HCT116 (cell line): ENCODE measurements around the gene WNT1. TPM values are rescaled to one million over a fixed set of nuclear protein-coding genes. Genes with fewer than 3 reads are reported as not detected.

Experiments used
- ATAC-seq: fragments of 200-7000 bp; cut with Tn5 transposase; 2 replicates; pipeline ENCODE4 v1.9.1; 2020; ENCODE audit warnings: mild to moderate bottlenecking, moderate library complexity
- BruUV-seq: library from RNA; stranded (reverse); fragments of 400-500 nt; replicated peaks from 2 replicates; lab custom pipeline; 2021; lab: Mats Ljungman, UMichigan
- CTCF ChIA-PET: fragments of 300-600 bp; sonication (Branson Sonifier 250); formaldehyde crosslinking; loops from one replicate; lab custom pipeline; 2021; ENCODE audit warnings: antibody characterized with exemption; lab: Charles Lee
- POLR2A ChIA-PET: fragments of 300-600, 350-600 bp; sonication (Branson Sonifier 250); formaldehyde crosslinking; loops from one replicate; lab custom pipeline; 2021; ENCODE audit warnings: antibody characterized with exemption; lab: Charles Lee
- RAD21 ChIA-PET, 2 experiments: fragments of 300-600 bp; sonication (Branson Sonifier 250); formaldehyde crosslinking; loops; one replicate each; lab custom pipeline; 2023; ENCODE audit warnings: low total read pairs in 2 of 2; ENCODE audit not compliant: uncharacterized antibody in 2 of 2, unreplicated experiment in 2 of 2, low non-redundant PET in 1 of 2; lab: Charles Lee
- DNase-seq: peaks from one replicate; pipeline ENCODE4 v3.0.0-alpha.2; 2010; ENCODE audit warnings: low read depth, low spot score
- H2AFZ ChIP-seq: fragments of 200-600 bp; shearing (Covaris generic), sonication (generic); 2 replicates; pipeline ENCODE4 v1.6.1; 2017; ENCODE audit warnings: low read depth, mixed run types, mixed read lengths, antibody characterized with exemption, low read length; ENCODE audit not compliant: poor library complexity, severe bottlenecking
- H3K27ac ChIP-seq: 2 replicates; pipeline ENCODE4 v1.5.1; 2012; ENCODE audit warnings: low read depth, low read length
- H3K27me3 ChIP-seq: fragments of 200-600 bp; sonication (generic); 2 replicates; pipeline ENCODE4 v1.6.1; 2016; ENCODE audit warnings: mixed run types, low read length, mixed read lengths; ENCODE audit not compliant: insufficient read depth
- H3K36me3 ChIP-seq, 2 experiments: fragments of 200-500 bp in 1 of 2; fragments of 200-600 bp in 1 of 2; sonication (Bioruptor generic) in 1 of 2; sonication (generic) in 1 of 2; 2 replicates each; pipeline versions ENCODE4 v1.5.1 to v1.6.1; 2014 to 2016; ENCODE audit warnings: low read length in 2 of 2, inconsistent platforms in 1 of 2, mixed read lengths in 1 of 2, mixed run types in 1 of 2; ENCODE audit not compliant: insufficient read depth in 2 of 2, control insufficient read depth in 1 of 2
- H3K4me1 ChIP-seq, 2 experiments: fragments of 200-600 bp in 1 of 2; sonication (generic) in 1 of 2; 2 replicates each; pipeline versions ENCODE4 v1.5.1 to v1.6.1; 2012 to 2017; ENCODE audit warnings: low read length in 2 of 2, inconsistent platforms in 1 of 2, mild to moderate bottlenecking in 1 of 2, mixed read lengths in 1 of 2, mixed run types in 1 of 2, moderate library complexity in 1 of 2; ENCODE audit not compliant: insufficient read depth in 2 of 2, control insufficient read depth in 1 of 2
- H3K4me2 ChIP-seq: fragments of 200-600 bp; sonication (generic); 2 replicates; pipeline ENCODE4 v1.6.1; 2017; ENCODE audit warnings: mixed run types, low read length, mixed read lengths
- H3K4me3 ChIP-seq, 2 experiments: fragments of 200-600 bp in 1 of 2; sonication (generic) in 1 of 2; replicated peaks in 1 of 2; 2 replicates each; pipeline ENCODE4 v1.5.1; 2011 to 2016; ENCODE audit warnings: low read length in 2 of 2, control low read depth in 1 of 2, low read depth in 1 of 2, mild to moderate bottlenecking in 1 of 2, mixed read lengths in 1 of 2, mixed run types in 1 of 2
- H3K79me2 ChIP-seq: fragments of 200-600 bp; sonication (generic); 2 replicates; pipeline ENCODE4 v1.6.1; 2017; ENCODE audit warnings: mild to moderate bottlenecking, mixed run types, low read length, moderate library complexity, mixed read lengths; ENCODE audit not compliant: insufficient read depth
- H3K9ac ChIP-seq: fragments of 200-600 bp; sonication (generic); 2 replicates; pipeline ENCODE4 v1.6.1; 2016; ENCODE audit warnings: low read length, mixed read lengths
- H3K9me2 ChIP-seq: fragments of 200-600 bp; sonication (generic), shearing (Covaris generic); 2 replicates; pipeline ENCODE4 v1.6.1; 2017; ENCODE audit warnings: mixed run types, mild to moderate bottlenecking, moderate library complexity; ENCODE audit not compliant: insufficient read depth
- H3K9me3 ChIP-seq, 2 experiments: fragments of 200-500 bp in 1 of 2; fragments of 200-600 bp in 1 of 2; sonication (Bioruptor generic) in 1 of 2; sonication (generic) in 1 of 2; 2 replicates each; pipeline ENCODE4 v1.6.1; 2014 to 2017; ENCODE audit warnings: low read length in 2 of 2, mixed read lengths in 2 of 2, inconsistent platforms in 1 of 2, low read depth in 1 of 2, mild to moderate bottlenecking in 1 of 2, mixed run types in 1 of 2, moderate library complexity in 1 of 2; ENCODE audit not compliant: control insufficient read depth in 1 of 2, insufficient read depth in 1 of 2
- H4K20me1 ChIP-seq: fragments of 200-600 bp; sonication (generic), shearing (Covaris generic); 2 replicates; pipeline ENCODE4 v1.6.1; 2017; ENCODE audit warnings: mixed run types, mild to moderate bottlenecking, moderate library complexity; ENCODE audit not compliant: insufficient read depth
- CTCF ChIP-seq, 3 experiments: fragments of 200-600 bp in 1 of 3; sonication (generic) in 1 of 3; IDR thresholded peaks in 2 of 3; conservative IDR thresholded peaks in 1 of 3; 2 replicates each; pipeline ENCODE4 v1.5.1; 2012 to 2017; ENCODE audit warnings: low read depth in 2 of 3, low read length in 2 of 3, antibody characterized with exemption in 1 of 3, borderline replicate concordance in 1 of 3, control low read depth in 1 of 3, mild to moderate bottlenecking in 1 of 3, mixed read lengths in 1 of 3, mixed run types in 1 of 3, moderate library complexity in 1 of 3; ENCODE audit not compliant: insufficient read depth in 1 of 3
- EGR1 ChIP-seq: IDR thresholded peaks from 2 replicates; pipeline ENCODE4 v1.6.1; 2012; ENCODE audit warnings: low read depth
- EZH2 ChIP-seq: fragments of 200-600 bp; sonication (generic); IDR thresholded peaks from 2 replicates; pipeline ENCODE4 v1.6.1; 2017; ENCODE audit warnings: antibody characterized with exemption, mixed run types
- EZH2phosphoT487 ChIP-seq: fragments of 200-600 bp; IDR thresholded peaks from 2 replicates; pipeline ENCODE4 v1.6.1; 2018; ENCODE audit warnings: antibody characterized with exemption, borderline replicate concordance
- POLR2A ChIP-seq: IDR thresholded peaks from 2 replicates; pipeline ENCODE4 v1.7.0; 2011; ENCODE audit warnings: borderline replicate concordance; ENCODE audit not compliant: insufficient read depth, insufficient read length; ENCODE audit errors: extremely low read depth
- POLR2AphosphoS5 ChIP-seq: IDR thresholded peaks from 2 replicates; pipeline ENCODE4 v1.6.1; 2011; ENCODE audit warnings: mild to moderate bottlenecking, low read depth, low read length, moderate library complexity
- SP1 ChIP-seq: IDR thresholded peaks from 2 replicates; pipeline ENCODE4 v1.6.1; 2012; ENCODE audit warnings: low read depth
- SRF ChIP-seq: IDR thresholded peaks from 2 replicates; pipeline ENCODE4 v1.6.1; 2012; ENCODE audit warnings: low read depth
- TCF7L2 ChIP-seq: IDR thresholded peaks from 2 replicates; pipeline ENCODE4 v1.7.0; 2011; ENCODE audit warnings: borderline replicate concordance, inconsistent platforms; ENCODE audit not compliant: insufficient read depth, insufficient read length; ENCODE audit errors: extremely low read depth
- YY1 ChIP-seq: IDR thresholded peaks from 2 replicates; pipeline ENCODE4 v1.6.1; 2011; ENCODE audit warnings: low read length, low read depth, moderate library complexity, mild to moderate bottlenecking; ENCODE audit not compliant: insufficient replicate concordance; ENCODE audit errors: extremely low read depth
- ZFX ChIP-seq: fragments of 450-650 bp; IDR thresholded peaks from 2 replicates; pipeline ENCODE4 v1.6.1; 2017
- intact Hi-C: fragments of 100-400 bp; cut with micrococcal nuclease; formaldehyde crosslinking; loops from 2 replicates; pipeline ENCODE4 v1.10.0; 2022
- total RNA-seq: library from RNA; stranded (reverse); gene quantifications from one replicate; pipeline ENCODE4 v1.2.1, GENCODE V29; 2021; ENCODE audit not compliant: unreplicated experiment
- TF ChIP-seq, protein P1 (sequence below): IDR thresholded peaks from 2 replicates; pipeline ENCODE4 v1.6.1; 2012; ENCODE audit warnings: low read depth

Gene WNT1
- total RNA-seq, 1 experiment from 2014 or later = not detected

- TF ChIP-seq, protein P1, sequence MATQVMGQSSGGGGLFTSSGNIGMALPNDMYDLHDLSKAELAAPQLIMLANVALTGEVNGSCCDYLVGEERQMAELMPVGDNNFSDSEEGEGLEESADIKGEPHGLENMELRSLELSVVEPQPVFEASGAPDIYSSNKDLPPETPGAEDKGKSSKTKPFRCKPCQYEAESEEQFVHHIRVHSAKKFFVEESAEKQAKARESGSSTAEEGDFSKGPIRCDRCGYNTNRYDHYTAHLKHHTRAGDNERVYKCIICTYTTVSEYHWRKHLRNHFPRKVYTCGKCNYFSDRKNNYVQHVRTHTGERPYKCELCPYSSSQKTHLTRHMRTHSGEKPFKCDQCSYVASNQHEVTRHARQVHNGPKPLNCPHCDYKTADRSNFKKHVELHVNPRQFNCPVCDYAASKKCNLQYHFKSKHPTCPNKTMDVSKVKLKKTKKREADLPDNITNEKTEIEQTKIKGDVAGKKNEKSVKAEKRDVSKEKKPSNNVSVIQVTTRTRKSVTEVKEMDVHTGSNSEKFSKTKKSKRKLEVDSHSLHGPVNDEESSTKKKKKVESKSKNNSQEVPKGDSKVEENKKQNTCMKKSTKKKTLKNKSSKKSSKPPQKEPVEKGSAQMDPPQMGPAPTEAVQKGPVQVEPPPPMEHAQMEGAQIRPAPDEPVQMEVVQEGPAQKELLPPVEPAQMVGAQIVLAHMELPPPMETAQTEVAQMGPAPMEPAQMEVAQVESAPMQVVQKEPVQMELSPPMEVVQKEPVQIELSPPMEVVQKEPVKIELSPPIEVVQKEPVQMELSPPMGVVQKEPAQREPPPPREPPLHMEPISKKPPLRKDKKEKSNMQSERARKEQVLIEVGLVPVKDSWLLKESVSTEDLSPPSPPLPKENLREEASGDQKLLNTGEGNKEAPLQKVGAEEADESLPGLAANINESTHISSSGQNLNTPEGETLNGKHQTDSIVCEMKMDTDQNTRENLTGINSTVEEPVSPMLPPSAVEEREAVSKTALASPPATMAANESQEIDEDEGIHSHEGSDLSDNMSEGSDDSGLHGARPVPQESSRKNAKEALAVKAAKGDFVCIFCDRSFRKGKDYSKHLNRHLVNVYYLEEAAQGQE = no peak
- TF ChIP-seq YY1 = no peak
Observed at GRCh38 chr12:49008943-49009342, 30.8 kb downstream of the WNT1 start (continued).

- H3K9me2 ChIP-seq = no peaks in the 10 kb centered on the region
- no peak for TF ChIP-seq CTCF (IDR thresholded peaks at IDR 0.05 in 2 of 3, conservative IDR thresholded peaks at IDR 0.05 in 1 of 3; ENCODE audit: borderline replicate concordance in 1 of 3, insufficient read depth in 1 of 3, low read depth in 2 of 3, low read length in 2 of 3)
- no peak for TF ChIP-seq TCF7L2
- TF ChIP-seq SP1 = no peak
- no peak for TF ChIP-seq EGR1
- TF ChIP-seq YY1 = no peak
- TF ChIP-seq POLR2A = no peak
- no peak for TF ChIP-seq SRF
- no peak for TF ChIP-seq POLR2AphosphoS5
- no peak for TF ChIP-seq EZH2
- TF ChIP-seq EZH2phosphoT487 = no peak
- no peak for TF ChIP-seq ZFX
- TF ChIP-seq, all 23 proteins: peak for 0
- POLR2A ChIA-PET = no interaction called here
- BruUV-seq = no TSS peak
- Histone ChIP-seq H3K9me3 (no peaks in the 10 kb centered on the region), H2AFZ (no peak overlapping the region), H3K27ac (no peak overlapping the region), H3K9ac (no peak overlapping the region), H4K20me1 (no peaks in the 10 kb centered on the region), H3K79me2 (no peaks in the 10 kb centered on the region; the same call in none of the 2 replicates), H3K27me3 (no peaks in the 10 kb centered on the region), H3K4me1 (peaks cover 5 to 9% of the 10 kb centered on the region in 2 experiments; a peak in 2 of 4 replicates), H3K36me3 (peaks cover 4 to 5% of the 10 kb centered on the region in 2 experiments; a peak in 2 of 4 replicates), H3K4me3 (no peak overlapping the region), H3K4me2 (no peak overlapping the region)
- DNase-seq = no peak
- no peak for ATAC-seq
- CTCF ChIA-PET = interaction anchor here (1.3 kb wide), 1 partner anchor 10 kb away, joined by 3 read pairs; no protein-coding TSS in a partner anchor
- RAD21 ChIA-PET = no interaction called here
- intact Hi-C loops = no loop called here
Observed at GRCh38 chr12:49010092-49010668, 32.1 kb downstream of the WNT1 start.
